Upper lobe of left lung (tissue), 4 donors: ENCODE results near the gene DIPK1C.
A peak's percentile ranks its signal among the peaks of the same experiment; 100 is the strongest.

Source experiments
- POLR2AphosphoS5 ChIP-seq, 2 donors: sonication (generic); formaldehyde crosslinking; IDR thresholded peaks; one replicate each; pipeline ENCODE4 v1.5.1; 2017; ENCODE audit warnings: antibody characterized with exemption in 2 of 2
- TF ChIP-seq, protein P1 (sequence below), 6 experiments: fragments of 450-650 bp in 4 of 6; fragments of 200-600 bp in 2 of 6; sonication (generic) in 2 of 6; IDR thresholded peaks; one replicate each; pipeline ENCODE4 v1.5.1; 2016 to 2019; ENCODE audit warnings: antibody characterized with exemption in 6 of 6

DNA sequence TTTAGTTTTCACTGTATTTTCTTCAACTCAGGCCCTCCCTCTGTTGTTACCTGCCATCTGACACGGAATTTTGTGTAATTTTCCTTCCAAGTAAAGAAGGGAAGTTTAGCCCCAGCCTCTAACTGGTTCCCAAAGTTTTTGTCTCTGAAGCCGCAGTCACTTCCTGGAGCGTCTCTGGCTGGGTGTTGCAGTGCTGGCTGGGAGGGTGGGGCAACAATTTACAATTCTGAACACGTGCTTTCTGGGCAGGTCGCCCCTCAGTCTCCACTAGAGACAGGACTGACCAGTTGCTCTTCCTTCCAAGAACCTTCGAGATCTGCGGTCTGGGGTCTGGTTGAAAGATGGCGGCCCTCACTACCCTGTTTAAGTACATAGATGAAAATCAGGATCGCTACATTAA lies 42.5 kb upstream of the DIPK1C start:
- TF ChIP-seq POLR2AphosphoS5 (IDR thresholded peaks at IDR 0.05): peak; percentile 18 to 51
- TF ChIP-seq, protein P1, sequence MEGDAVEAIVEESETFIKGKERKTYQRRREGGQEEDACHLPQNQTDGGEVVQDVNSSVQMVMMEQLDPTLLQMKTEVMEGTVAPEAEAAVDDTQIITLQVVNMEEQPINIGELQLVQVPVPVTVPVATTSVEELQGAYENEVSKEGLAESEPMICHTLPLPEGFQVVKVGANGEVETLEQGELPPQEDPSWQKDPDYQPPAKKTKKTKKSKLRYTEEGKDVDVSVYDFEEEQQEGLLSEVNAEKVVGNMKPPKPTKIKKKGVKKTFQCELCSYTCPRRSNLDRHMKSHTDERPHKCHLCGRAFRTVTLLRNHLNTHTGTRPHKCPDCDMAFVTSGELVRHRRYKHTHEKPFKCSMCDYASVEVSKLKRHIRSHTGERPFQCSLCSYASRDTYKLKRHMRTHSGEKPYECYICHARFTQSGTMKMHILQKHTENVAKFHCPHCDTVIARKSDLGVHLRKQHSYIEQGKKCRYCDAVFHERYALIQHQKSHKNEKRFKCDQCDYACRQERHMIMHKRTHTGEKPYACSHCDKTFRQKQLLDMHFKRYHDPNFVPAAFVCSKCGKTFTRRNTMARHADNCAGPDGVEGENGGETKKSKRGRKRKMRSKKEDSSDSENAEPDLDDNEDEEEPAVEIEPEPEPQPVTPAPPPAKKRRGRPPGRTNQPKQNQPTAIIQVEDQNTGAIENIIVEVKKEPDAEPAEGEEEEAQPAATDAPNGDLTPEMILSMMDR (IDR thresholded peaks at IDR 0.05): no peak
